Coronary artery (tissue), 2 donors: ENCODE results near the gene FOXP1.

Experiments used
- DNase-seq: peaks from one replicate; pipeline ENCODE4 v3.0.0-alpha.2; 2017; ENCODE audit warnings: low spot score
- H3K27ac ChIP-seq, 2 donors: fragments of 200-600 bp; sonication (generic); one replicate each; pipeline ENCODE4 v1.5.1; 2016 to 2019
- H3K4me3 ChIP-seq: fragments of 200-600 bp; sonication (generic); 2 replicates; pipeline ENCODE4 v1.5.1; 2016; ENCODE audit warnings: mild to moderate bottlenecking, moderate library complexity
- CTCF ChIP-seq: fragments of 200-600 bp; sonication (generic); IDR thresholded peaks from one replicate; pipeline ENCODE4 v1.5.1; 2019; ENCODE audit warnings: antibody characterized with exemption

The FOXP1 gene

DNA sequence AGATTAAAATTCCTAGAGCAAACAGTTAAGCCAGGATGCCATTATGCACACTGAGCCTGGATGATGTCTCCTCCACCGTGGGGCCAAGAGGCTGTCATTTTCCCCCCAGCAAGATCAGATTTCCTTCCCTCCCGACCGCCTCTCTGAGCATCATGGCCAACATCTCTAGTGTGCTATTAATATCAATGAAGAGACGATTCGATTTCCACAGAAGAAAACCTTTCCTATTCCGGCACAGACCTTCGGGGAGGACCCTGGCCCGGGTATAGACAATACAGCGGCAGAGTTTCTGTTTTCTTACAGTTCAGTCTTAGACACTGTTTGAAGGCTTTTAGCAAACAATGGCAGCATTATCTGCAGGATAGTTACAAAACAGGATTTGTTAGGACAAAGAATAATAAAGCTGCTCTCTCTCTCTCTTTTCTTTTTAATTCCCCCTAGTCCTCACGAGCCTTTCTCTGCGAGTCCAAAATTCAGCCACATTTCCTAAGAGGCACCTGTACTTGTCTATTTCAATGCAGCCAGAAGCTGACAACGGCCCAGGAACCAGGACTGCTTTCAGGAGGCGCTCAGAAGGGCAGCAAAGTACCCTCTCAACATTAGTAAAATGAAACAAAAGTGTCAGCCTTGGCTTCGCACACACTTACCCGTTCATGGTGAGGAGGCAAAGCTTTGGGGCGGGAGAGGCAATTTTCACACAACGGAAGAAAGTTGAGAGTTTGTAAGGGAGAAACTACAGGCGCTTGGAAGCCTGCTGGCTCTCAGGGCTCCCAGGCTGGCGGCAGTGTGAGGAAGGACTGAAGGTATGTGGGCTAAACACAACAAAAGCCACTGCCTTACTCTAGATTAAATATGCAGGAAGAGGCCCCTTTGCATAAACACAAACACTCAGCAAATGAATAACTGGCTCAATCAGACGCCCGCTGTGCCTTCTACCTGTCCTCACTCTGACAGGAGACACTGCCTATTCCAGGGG is 278.0 kb downstream of the FOXP1 start:
- peak overlapping the region in 1 of 2 donors; percentile 58 for H3K27ac ChIP-seq
- no peak for TF ChIP-seq CTCF
- peak overlapping the region; percentile 51 for H3K4me3 ChIP-seq
- DNase-seq = no peak

DNA sequence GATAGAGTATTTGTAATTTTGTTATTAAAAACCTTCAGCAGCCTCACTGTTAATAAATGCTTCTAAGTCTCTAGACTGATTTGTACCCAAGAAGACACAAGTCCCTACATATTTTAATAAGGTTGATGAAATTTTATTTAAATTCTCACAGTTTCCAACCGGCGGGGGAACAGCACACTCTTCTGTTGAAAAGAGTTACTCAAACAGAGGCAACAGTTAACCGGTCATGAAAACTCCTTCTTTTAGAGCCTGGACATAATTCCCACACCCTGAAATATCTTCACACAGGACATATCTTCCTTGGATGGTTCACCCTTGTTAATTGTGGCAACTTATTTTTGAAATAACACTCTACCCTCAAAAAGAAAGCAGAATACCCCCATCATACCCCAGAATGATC is 278.8 kb downstream of the FOXP1 start:
- H3K4me3 ChIP-seq = peak overlapping the region; percentile 51
- H3K27ac ChIP-seq = peak overlapping the region in 1 of 2 donors; percentile 58
- peak; percentile 34 for TF ChIP-seq CTCF
- DNase-seq = no peak

DNA sequence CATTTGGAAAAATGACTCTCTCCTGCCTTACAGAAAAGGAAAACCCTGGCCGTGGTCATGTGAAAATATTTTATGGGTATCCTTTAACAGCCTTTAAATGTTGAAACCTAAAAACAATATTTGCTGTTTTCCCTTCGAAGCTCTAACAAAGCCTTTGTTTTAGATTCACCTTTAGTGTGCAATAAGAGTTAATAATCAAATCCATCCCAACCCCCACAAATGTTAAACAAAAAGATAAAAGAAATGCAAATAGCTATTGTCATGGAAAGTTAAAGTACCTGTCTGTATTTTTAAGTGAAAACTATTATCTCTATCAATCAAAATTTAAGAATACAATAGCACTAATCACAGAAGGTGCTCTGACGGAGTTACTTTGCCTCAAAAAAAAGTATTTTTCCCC is 279.3 kb downstream of the FOXP1 start:
- DNase-seq = no peak
- H3K27ac ChIP-seq = peak overlapping the region in 1 of 2 donors; percentile 30
- TF ChIP-seq CTCF = no peak
- H3K4me3 ChIP-seq = peak overlapping the region; percentile 2

DNA sequence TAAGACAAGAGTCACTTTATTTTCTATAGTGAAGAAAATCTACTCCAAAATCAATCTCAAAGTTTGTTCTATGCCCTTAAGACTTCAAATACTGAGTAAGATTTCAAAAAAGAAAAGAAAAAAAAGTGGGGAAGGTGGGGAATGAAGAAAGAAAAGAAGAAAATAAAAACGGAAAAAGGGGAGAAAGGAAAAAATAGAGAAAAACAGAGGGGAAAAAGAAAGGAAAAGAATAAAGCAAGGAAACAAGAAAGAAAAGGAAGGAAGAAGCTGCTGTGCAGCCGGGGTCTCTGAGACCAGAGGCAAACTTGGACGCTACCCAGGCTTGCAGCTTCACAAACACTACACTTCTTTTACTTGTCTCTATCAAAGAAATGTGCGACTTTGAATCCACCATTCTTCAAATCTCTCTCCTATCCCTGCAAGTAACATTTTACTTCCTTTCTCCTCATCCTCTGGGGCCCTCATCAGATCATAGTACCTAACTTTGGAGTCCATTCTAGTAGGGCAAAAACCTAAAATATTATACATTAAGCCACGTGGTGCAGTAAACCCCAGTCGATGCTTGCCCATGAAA is 279.8 kb downstream of the FOXP1 start:
- no peak for DNase-seq
- Histone ChIP-seq H3K4me3 (peak overlapping the region; percentile 2), H3K27ac (peak overlapping the region in 1 of 2 donors; percentile 30)
- TF ChIP-seq CTCF = no peak

DNA sequence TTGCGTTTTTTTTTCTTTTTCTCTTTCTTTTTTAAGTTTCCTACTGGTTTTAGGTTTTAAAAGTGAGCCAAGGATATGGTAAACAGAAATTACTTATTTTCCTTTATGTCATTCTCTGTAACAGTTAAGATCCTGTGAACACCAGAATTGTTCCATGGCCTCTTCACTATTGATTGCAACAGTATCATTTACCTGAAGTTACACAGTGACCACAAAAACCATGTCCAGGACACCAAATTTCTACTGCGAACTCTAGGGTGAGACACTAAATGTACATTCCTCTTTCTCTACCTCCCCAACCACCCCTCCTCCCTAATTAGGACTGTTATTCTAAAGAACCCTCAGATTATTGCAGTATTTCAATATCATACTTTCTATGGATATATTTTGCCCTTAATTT is 280.9 kb downstream of the FOXP1 start:
- no peak for TF ChIP-seq CTCF
- Histone ChIP-seq H3K27ac (no peak overlapping the region), H3K4me3 (no peak overlapping the region)
- DNase-seq = no peak

GRCh38 chr3:71300951-71301393 is 282.6 kb downstream of the FOXP1 start:
- no peak for TF ChIP-seq CTCF
- H3K4me3 ChIP-seq = no peak overlapping the region
- H3K27ac ChIP-seq = no peak overlapping the region
- no peak for DNase-seq
